IMR-90 (cell line): ENCODE results near the gene PAXX. TPM values are rescaled to one million over a fixed set of nuclear protein-coding genes. Genes with fewer than 3 reads are reported as not detected.

Experiments
- ATAC-seq: fragments of 200-7000 bp; cut with Tn5 transposase; 2 replicates; pipeline ENCODE4 v1.9.1; 2020; ENCODE audit warnings: low read depth, mild to moderate bottlenecking, moderate library complexity
- BruUV-seq: library from RNA; stranded (reverse); fragments of 400-500 nt; replicated peaks from 2 replicates; lab custom pipeline; 2021; lab: Mats Ljungman, UMichigan
- CTCF ChIA-PET: fragments of 300-600 bp; formaldehyde crosslinking; extraction: SDS; loops from one replicate; lab custom pipeline; 2021; ENCODE audit warnings: antibody characterized with exemption; lab: Yijun Ruan, JAX
- POLR2A ChIA-PET: fragments of 300-600 bp; sonication (Branson Sonifier 250); formaldehyde crosslinking; loops from one replicate; lab custom pipeline; 2022; ENCODE audit warnings: antibody characterized with exemption; ENCODE audit not compliant: unreplicated experiment; lab: Charles Lee
- DNase-seq: peaks from one replicate; pipeline ENCODE4 v3.0.0; 2013
- H2AFZ ChIP-seq: replicated peaks from 2 replicates; pipeline ENCODE3; 2013; ENCODE audit warnings: low read length, mild to moderate bottlenecking; ENCODE audit not compliant: poor library complexity
- H2AK5ac ChIP-seq: 2 replicates; pipeline ENCODE4 v1.6.1; 2013; ENCODE audit warnings: low read depth, low read length, inconsistent platforms
- H2AK9ac ChIP-seq: replicated peaks from 2 replicates; pipeline ENCODE3; 2013; ENCODE audit warnings: mild to moderate bottlenecking, low read depth, low read length, moderate library complexity; ENCODE audit not compliant: poor library complexity
- H2BK120ac ChIP-seq: 2 replicates; pipeline ENCODE4 v1.6.1; 2013; ENCODE audit warnings: low read depth, low read length, inconsistent platforms
- H2BK15ac ChIP-seq: 3 replicates; pipeline ENCODE4 v1.6.1; 2013; ENCODE audit warnings: low read depth, low read length, inconsistent platforms
- H2BK20ac ChIP-seq: 2 replicates; pipeline ENCODE4 v1.6.1; 2013; ENCODE audit warnings: low read depth, mild to moderate bottlenecking, inconsistent platforms, low read length, moderate library complexity
- H2BK5ac ChIP-seq: 2 replicates; pipeline ENCODE4 v1.6.1; 2013; ENCODE audit warnings: mild to moderate bottlenecking, low read depth, low read length, inconsistent platforms; ENCODE audit not compliant: poor library complexity, severe bottlenecking
- H3K14ac ChIP-seq: replicated peaks from 2 replicates; pipeline ENCODE4 v1.6.1; 2013; ENCODE audit warnings: low read depth, low read length, inconsistent platforms
- H3K18ac ChIP-seq: 2 replicates; pipeline ENCODE4 v1.6.1; 2013; ENCODE audit warnings: low read depth, low read length, control low read depth
- H3K23ac ChIP-seq: 2 replicates; pipeline ENCODE4 v1.6.1; 2013; ENCODE audit warnings: low read depth, low read length, inconsistent platforms
- H3K27ac ChIP-seq: 2 replicates; pipeline ENCODE4 v1.5.1; 2013; ENCODE audit warnings: mild to moderate bottlenecking, control low read depth, low read length; ENCODE audit not compliant: insufficient read depth
- H3K27me3 ChIP-seq: 2 replicates; pipeline ENCODE4 v1.6.1; 2013; ENCODE audit warnings: low read length; ENCODE audit not compliant: control insufficient read depth, insufficient read depth
- H3K36me3 ChIP-seq: 2 replicates; pipeline ENCODE4 v1.6.1; 2013; ENCODE audit warnings: low read length, mixed read lengths; ENCODE audit not compliant: control insufficient read depth, insufficient read depth
- H3K4ac ChIP-seq: 2 replicates; pipeline ENCODE4 v1.6.1; 2013; ENCODE audit warnings: low read depth, low read length, inconsistent platforms
- H3K4me1 ChIP-seq: 2 replicates; pipeline ENCODE4 v1.6.1; 2013; ENCODE audit warnings: low read length, mixed read lengths; ENCODE audit not compliant: control insufficient read depth, insufficient read depth
- H3K4me2 ChIP-seq: 2 replicates; pipeline ENCODE4 v1.6.1; 2013; ENCODE audit warnings: low read depth, mild to moderate bottlenecking, control low read depth, low read length, moderate library complexity
- H3K4me3 ChIP-seq: 2 replicates; pipeline ENCODE4 v1.5.1; 2013; ENCODE audit warnings: low read depth, mild to moderate bottlenecking, control low read depth, low read length, moderate library complexity; ENCODE audit not compliant: insufficient read depth
- H3K56ac ChIP-seq: 2 replicates; pipeline ENCODE4 v1.6.1; 2013; ENCODE audit warnings: low read length, inconsistent platforms; ENCODE audit not compliant: insufficient read depth; ENCODE audit errors: extremely low read depth
- H3K79me1 ChIP-seq, 2 experiments: 2 replicates each; pipeline ENCODE4 v1.6.1; 2013; ENCODE audit warnings: low read length in 2 of 2, inconsistent platforms in 1 of 2, low read depth in 1 of 2
- H3K9ac ChIP-seq: 2 replicates; pipeline ENCODE4 v1.6.1; 2013; ENCODE audit warnings: low read depth, low read length, control low read depth
- H3K9me1 ChIP-seq: 2 replicates; pipeline ENCODE4 v1.6.1; 2013; ENCODE audit warnings: low read length, inconsistent platforms; ENCODE audit not compliant: insufficient read depth
- H3K9me3 ChIP-seq: 2 replicates; pipeline ENCODE4 v1.6.1; 2013; ENCODE audit warnings: low read length; ENCODE audit not compliant: control insufficient read depth, insufficient read depth
- H4K20me1 ChIP-seq: 2 replicates; pipeline ENCODE4 v1.6.1; 2013; ENCODE audit warnings: low read length, inconsistent platforms; ENCODE audit not compliant: insufficient read depth
- H4K5ac ChIP-seq: 2 replicates; pipeline ENCODE4 v1.6.1; 2013; ENCODE audit warnings: mild to moderate bottlenecking, low read depth, low read length, control low read depth
- H4K8ac ChIP-seq, 2 experiments: 2 replicates each; pipeline ENCODE4 v1.6.1; 2013; ENCODE audit warnings: low read depth in 2 of 2, low read length in 2 of 2, control low read depth in 1 of 2, inconsistent platforms in 1 of 2
- H4K91ac ChIP-seq: 2 replicates; pipeline ENCODE4 v1.6.1; 2013; ENCODE audit warnings: low read depth, low read length, inconsistent platforms; ENCODE audit not compliant: insufficient read depth
- CEBPB ChIP-seq: IDR thresholded peaks from 2 replicates; pipeline ENCODE4 v1.6.1; 2012; ENCODE audit warnings: low read depth, low read length, improper control_type of control experiment
- FOS ChIP-seq: fragments of 150-350 bp; IDR thresholded peaks from 2 replicates; pipeline ENCODE4 v1.6.1; 2016; ENCODE audit warnings: low read depth, low read length
- MAZ ChIP-seq: IDR thresholded peaks from 2 replicates; pipeline ENCODE4 v1.6.1; 2012; ENCODE audit warnings: low read depth, mild to moderate bottlenecking, low read length, improper control_type of control experiment, moderate library complexity, borderline replicate concordance
- MXI1 ChIP-seq: IDR thresholded peaks from 2 replicates; pipeline ENCODE4 v1.6.1; 2012; ENCODE audit warnings: low read depth, mild to moderate bottlenecking, low read length, moderate library complexity, borderline replicate concordance
- RAD21 ChIP-seq: IDR thresholded peaks from 2 replicates; pipeline ENCODE4 v1.6.1; 2012; ENCODE audit warnings: low read length, improper control_type of control experiment
- WGBS, 2 experiments: methylation state at CpG; one replicate each; pipeline versions ENCODE4 v1.1.5 to v1.1.7; 2013; ENCODE audit warnings: missing lambda C conversion rate in 2 of 2; ENCODE audit not compliant: insufficient read length in 1 of 2; ENCODE audit errors: extremely low coverage in 2 of 2; 5-methylcytosine and 5-hydroxymethylcytosine counted together
- dilution Hi-C: fragments of 300-500 bp; cut with HindIII; formaldehyde crosslinking; loops from one replicate; pipeline ENCODE4 v1.14.3; 2018; ENCODE audit warnings: low sequenced_read_pairs; ENCODE audit not compliant: unreplicated experiment
- in situ Hi-C: fragments of 300-500 bp; cut with MboI; formaldehyde crosslinking; loops from 3 replicates; pipeline ENCODE4 v1.14.3; 2019; ENCODE audit warnings: low sequenced_read_pairs, inconsistent platforms, mixed read lengths
- intact Hi-C: fragments of 100-400 bp; cut with micrococcal nuclease; formaldehyde crosslinking; loops from 2 replicates; pipeline ENCODE4 v1.10.0; 2022
- polyA plus RNA-seq, 3 experiments: library from polyadenylated mRNA; depleted of rRNA; stranded (reverse); fragments of >200 nt; gene quantifications; 2 replicates each; pipeline ENCODE4 v1.2.3, GENCODE V29; 2012; ENCODE audit warnings: low replicate concordance in 1 of 3
- total RNA-seq: library from RNA; depleted of rRNA; stranded (reverse); fragments of >200 nt; gene quantifications from 2 replicates; pipeline ENCODE4 v1.2.3, GENCODE V29; 2012

Gene PAXX
- total and polyA plus RNA-seq, 2 of the 4 experiments (the other 2 are of a cell fraction) = 5.7 to 24.6 TPM

DNA sequence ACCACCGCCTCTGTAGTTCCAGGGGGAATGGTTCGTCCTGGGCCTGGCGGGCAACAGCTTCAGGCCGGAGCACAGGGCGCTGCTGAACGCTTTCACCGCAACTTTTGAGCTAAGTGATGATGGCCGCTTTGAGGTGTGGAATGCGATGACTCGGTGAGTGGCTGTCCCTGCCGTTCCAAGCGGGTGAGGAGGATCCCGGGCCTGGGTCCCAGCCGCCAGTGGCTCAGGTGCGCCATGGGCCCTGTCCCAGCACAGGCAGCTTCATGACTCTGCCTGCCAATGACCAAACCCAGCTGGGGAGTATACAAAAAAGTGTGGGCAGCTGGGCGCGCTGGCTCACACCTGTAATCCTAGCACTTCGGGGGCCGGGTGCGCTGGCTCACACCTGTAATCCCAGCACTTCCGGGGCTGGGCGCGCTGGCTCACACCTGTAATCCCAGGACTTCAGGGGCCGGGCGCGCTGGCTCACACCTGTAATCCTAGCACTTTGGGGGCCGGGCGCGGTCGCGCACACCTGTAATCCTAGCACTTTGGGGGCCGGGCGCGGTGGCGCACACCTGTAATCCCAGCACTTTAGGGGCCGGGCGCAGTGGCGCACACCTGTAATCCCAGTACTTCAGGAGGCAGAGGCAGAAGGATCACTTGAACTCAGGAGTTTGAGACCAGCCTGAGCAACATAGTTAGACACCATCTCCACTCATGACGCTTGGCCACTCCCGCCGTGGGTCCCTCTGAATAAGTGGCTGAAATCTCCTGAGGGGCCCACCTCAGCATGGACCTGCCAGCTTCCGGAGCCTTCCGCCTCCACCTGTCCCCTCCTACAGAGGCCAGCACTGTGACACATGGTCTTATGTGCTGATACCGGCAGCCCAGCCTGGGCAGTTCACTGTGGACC lies 39.1 kb upstream of the PAXX start (continued):
- no peak for TF ChIP-seq CEBPB

DNA sequence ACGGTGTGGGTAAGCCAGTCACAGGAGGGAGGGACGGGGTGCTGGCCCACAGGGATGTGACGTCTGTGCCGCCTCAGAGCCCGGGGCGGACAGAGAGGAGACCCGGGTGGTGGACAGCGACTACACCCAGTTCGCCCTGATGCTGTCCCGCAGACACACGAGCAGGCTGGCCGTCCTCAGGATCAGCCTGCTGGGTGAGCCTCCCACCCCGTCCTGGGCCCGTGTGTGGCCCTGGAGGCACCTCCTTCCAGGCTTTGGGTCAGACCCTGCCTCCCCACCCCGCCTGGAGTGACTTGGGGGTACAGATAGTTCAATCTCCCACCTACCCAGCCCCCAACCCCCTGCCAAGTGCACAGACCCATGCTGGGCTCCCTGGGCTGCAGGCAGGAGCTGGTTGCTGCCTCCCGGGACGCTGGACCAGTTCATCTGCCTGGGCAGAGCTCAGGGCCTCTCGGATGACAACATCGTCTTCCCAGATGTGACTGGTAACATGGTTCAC lies 38.4 kb upstream of the PAXX start:
- H3K9me3 ChIP-seq = peaks cover 3% of the 10 kb centered on the region
- H3K56ac ChIP-seq = no peak overlapping the region
- intact Hi-C loops (no loop called here), in situ Hi-C loops (no loop called here), dilution Hi-C loops (no loop called here)
- H2BK20ac ChIP-seq = no peak overlapping the region
- H4K91ac ChIP-seq = no peak overlapping the region
- H3K4me1 ChIP-seq = no peaks in the 10 kb centered on the region; the same call in 1 of the 2 replicates
- no peaks in the 10 kb centered on the region for H3K79me1 ChIP-seq
- TF ChIP-seq FOS = no peak
- TF ChIP-seq MAZ = no peak
- TF ChIP-seq RAD21 = no peak
- TF ChIP-seq MXI1 = no peak
- H3K23ac ChIP-seq = no peak overlapping the region
- H3K36me3 ChIP-seq = no peaks in the 10 kb centered on the region
- no peak overlapping the region for H4K8ac ChIP-seq
- no TSS peak for BruUV-seq
- no peak for DNase-seq
- no peak overlapping the region for H2AFZ ChIP-seq
- peaks cover 18% of the 10 kb centered on the region; the same call in 1 of the 2 replicates for H3K27me3 ChIP-seq
- no peak overlapping the region for H2AK5ac ChIP-seq
- no peak overlapping the region for H4K5ac ChIP-seq
- H2AK9ac ChIP-seq = no peak overlapping the region
- H3K4me2 ChIP-seq = no peak overlapping the region
- H3K4ac ChIP-seq = no peak overlapping the region
- POLR2A ChIA-PET = no interaction called here
- no peak overlapping the region for H3K14ac ChIP-seq
- H2BK15ac ChIP-seq = no peak overlapping the region
- H4K20me1 ChIP-seq = no peaks in the 10 kb centered on the region
- no peak overlapping the region for H3K27ac ChIP-seq
- WGBS, 2 experiments = 58% methylated on average over 10 of the region's 19 CpGs; no CpG with 5 or more reads in 1 of the 2 experiments
- CTCF ChIA-PET = no interaction called here
- no peaks in the 10 kb centered on the region for H3K9me1 ChIP-seq
- no peak overlapping the region for H3K9ac ChIP-seq
- H3K4me3 ChIP-seq = no peak overlapping the region
- no peak for ATAC-seq
- H2BK5ac ChIP-seq = no peak overlapping the region
- H2BK120ac ChIP-seq = no peak overlapping the region
- no peak overlapping the region for H3K18ac ChIP-seq
